Activated CD4-positive, CD25-positive, alpha-beta regulatory T cell treated with anti-CD3 and anti-CD28 coated beads, Interleukin-2, amount 50 U/mL, for 24 hours (primary cell): ENCODE results near the gene MPG.
A peak's percentile ranks its signal among the peaks of the same experiment; 100 is the strongest.
"Not testable (repeated sequence)": the region's sequence is repeated elsewhere in the genome, so short reads cannot be mapped to it uniquely, and the experiment has no call there.

Experiments
- ATAC-seq, 2 donors: fragments of 150-1000 bp; cut with Tn5 transposase; one replicate each; pipeline ENCODE4 v1.10.0; 2021; ENCODE audit warnings: mild to moderate bottlenecking in 1 of 2, moderate library complexity in 1 of 2

The MPG gene, protein sequence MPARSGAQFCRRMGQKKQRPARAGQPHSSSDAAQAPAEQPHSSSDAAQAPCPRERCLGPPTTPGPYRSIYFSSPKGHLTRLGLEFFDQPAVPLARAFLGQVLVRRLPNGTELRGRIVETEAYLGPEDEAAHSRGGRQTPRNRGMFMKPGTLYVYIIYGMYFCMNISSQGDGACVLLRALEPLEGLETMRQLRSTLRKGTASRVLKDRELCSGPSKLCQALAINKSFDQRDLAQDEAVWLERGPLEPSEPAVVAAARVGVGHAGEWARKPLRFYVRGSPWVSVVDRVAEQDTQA

DNA sequence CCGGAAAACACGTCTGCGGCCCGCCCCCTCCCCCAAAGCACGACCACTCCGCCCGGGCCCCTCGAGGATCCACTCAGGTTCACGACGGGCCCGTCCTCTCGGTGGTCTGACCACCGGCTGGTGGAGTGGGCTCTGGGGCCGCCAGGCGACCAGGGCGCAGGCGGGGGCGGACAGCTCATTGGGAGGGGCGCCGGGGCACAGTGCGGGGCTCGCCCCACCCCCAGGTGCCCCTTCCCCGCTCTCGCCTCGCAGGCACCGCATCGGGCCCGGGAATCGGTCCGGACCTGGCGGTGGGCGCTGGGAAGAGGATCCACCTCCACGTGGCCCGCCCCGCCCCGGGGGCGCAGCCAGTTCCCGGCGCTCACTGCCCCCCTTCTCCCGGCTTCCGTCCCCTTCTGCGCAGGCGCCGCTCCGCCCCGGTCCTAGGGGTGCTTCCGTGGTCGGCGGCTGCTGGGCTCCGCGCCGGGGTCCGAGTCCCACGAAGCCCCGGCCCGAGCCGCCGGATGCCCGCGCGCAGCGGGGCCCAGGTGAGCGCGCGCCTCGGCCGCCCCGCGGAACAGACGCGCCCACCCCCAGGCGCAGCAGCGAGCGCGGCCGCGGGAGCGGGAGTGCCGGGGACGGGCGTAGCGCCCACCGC, at the start of gene MPG:
MPG (plus strand) TSS at position 419 of the 637 bp plus-strand sequence; CDS start at position 504, 85 bp downstream.
- peak; percentile 74 to 77 for ATAC-seq

DNA sequence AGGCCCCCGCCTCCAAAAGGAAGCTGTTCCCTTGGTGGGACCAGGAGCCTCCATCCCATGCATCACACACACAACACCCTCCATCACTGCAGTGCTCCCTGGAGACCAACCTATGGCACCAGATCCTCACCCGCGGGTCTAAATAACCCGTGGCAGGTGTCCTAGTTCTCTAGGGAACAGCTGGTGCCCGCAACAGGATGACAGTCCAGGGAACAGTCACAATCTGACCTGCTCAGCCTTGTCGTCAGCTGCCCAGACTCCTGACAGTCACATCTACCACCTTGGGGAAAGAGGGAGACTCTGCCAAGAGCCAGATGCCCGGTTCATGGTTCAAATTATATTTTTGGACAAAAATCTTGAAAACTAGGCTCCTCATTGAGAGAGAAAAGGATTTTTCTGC, 47.4 kb upstream of the MPG start:
- ATAC-seq: not testable (repeated sequence)

DNA sequence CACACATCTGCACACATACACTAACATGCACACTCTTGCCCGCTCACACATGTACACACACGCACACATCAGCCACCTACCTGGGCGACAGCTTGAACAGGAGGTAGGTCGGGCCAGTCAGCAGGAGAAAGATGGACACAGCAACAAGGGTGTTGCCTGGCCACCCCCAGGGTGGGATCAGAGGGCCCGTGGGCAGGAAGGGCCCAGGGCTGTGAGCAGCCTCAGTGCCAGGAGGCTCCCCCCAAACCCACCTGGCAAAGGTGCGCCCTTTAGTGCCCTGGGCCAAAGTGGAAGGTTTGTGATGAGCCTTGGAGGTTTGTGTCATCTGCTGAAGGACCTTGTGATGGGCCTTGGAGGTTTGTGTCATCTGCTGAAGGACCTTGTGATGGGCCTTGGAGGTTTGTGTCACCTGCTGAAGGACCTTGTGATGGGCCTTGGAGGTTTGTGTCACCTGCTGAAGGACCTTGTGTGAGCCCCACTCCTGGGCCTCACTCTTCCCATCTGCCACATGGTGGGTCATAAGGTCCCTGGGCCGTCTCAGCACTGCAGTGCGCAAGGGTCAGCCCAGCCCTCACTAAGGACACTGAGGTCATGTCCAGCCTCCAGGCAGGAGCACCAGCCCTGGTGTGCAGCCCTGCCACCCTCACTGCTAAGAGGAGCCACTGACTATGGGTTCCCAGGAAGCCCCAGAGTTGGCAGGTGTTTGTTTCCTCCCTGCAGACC, 44.7 kb upstream of the MPG start:
- ATAC-seq: not testable (repeated sequence)

DNA sequence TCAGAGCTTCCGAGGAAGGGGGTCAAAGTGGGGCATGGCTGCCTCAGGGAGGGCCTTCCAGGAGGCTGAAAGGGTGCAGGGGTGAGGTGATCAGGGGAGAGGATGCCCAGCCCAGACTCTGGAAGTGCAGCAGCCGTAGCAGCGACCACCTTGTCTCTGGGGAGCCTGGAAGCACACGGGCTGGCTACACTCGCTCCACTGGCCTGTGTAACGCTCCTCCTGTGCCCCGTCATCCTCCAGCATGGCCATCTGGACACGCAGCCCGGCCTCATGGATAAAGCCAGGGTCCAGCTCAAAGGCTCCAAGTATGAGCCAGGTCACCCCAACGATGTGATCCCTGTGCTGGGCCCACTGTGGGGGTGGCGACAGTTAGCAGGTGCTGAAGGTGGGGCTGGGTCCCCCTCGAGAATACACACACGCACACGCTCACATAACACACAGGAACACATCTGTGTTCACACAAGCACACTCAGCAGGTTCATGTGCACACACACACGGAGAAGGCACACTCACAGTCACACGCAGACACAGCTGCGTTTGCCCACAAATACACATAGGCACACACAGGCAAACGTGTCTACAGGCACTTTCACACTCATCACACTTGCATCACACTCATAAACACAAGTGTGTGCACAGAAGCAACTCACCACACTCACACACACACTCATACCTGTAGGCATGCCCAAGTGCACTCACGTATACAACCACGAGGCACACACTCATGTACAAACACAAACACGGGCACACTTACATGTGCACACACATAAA, 44.0 kb upstream of the MPG start:
- ATAC-seq: no peak

DNA sequence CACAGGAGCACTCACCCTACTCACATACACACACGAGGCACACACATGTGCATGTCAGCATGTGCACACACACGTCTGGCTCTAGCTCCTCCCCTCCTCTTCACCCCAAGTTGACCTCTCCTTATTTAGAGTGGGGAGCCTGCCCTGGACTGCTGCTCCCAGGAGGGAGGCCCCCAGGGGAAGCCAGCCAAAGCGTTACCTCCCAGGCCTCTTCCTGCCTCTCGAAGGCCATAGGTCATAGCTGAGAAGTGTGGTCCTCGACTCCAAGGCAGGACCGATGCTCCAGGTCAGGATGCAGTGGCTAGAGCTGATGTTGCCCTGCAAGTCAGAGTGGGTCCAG, 43.4 kb upstream of the MPG start:
- no peak for ATAC-seq

DNA sequence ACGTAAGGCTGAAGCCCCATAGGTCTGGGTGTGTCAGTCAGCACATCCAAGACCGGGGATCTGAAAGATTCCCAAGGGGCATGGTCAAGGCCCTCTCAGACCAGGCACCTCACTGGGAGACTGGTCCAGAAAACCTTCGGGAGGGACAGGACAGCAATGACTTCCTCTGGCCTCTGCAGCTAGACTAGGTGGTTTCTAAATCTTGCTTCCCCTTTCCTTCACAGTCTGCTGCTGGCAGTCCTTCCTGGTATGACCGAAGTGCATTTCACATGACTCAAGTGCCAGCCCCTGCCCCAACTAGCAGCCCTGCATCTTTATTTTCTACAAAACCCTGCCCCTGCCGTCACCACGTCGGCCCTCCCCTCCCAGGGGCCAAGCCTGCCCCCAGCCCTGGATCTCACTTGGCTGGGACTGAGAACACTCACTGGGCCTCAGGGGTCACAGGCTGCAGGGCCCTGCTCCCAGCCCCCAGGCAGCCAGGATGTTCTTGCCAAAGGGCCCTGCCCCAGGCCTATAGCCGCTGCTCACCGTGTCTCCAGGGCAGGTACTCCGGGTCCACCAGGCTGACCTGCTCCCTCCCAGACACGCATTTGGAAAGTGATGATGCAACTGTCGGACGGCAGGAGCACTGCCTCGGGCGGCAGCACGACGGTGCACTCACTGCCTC, 42.9 kb upstream of the MPG start:
- ATAC-seq: no peak

DNA sequence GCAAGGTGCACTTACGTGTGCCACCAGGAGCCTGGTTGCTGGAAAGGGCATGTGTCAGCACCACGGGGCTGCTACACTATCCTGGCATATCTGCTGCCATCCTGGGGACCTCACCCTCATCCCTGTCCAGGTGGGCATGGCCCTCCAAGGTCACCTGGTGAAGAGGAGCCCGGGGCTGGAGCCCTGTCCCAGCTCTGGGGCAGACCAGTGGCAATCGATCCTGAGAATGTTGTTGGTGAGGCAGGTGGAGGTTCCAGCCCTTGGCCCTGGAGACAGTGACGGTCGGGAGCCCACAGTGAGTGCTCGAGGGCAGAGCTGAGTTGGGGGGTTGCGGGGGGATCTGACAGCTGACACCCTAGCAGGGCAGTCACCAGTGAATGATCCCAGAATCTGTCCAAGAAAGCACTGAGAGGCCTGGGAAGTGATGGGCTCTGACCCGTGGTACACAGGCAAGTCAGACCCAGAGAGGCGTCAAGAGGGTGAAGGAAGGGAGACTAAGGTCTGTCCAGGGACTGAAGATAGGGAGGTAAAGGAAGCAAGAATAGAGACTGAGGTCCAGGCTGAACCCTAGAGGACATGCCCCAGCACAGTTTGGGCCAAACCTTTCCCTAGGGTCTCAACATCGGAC, 42.2 kb upstream of the MPG start:
- ATAC-seq: no peak

DNA sequence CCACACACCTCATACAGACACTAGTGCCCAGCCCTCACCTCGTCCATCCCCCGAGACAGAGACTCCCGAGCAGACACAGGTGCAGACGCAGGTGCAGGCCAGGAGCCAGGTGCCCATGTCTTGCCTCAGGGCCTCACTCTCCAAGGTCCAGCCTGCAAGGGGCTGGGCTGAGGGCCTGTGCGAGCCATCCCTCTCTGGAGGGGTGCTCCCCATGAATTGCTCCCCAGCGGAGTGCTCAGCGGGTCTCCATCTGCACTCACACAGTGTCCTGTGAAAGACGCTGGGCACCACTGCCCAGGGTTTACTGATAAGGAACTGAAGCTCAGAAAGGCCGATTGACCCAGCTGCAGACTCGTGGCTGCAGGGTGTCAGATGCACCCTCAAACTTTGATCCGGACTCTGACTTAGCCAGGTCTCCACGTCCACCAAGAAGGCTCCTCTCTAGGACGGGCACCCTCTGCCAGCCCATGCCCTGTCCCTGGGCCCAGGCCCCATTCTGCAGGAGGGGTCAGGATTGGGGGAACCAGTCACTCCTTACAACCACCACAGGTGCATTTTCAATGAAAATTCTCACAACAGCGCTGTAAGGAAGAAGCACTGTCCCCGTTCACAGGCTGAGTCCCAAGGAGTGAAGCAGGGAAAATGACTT, 41.6 kb upstream of the MPG start:
- ATAC-seq: no peak

DNA sequence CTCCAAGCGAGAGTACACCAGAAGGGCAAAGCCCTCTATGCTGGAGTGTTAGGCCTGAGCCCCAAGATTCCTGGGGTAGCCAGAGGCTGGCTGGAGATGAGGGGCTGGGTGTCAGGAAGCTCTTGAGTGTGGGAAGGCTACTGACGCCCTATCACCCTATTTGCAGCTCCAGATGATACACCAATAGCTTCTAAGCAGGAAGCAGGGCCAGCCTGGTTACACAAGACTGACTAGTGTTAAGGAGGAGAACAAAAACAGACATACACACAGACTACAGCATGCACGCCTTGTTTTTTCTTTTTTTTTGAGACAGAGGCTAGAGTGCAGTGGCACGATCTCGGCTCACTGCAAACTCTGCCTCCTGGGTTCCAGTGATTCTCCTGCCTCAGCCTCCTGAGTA, 40.5 kb upstream of the MPG start:
- no peak for ATAC-seq

DNA sequence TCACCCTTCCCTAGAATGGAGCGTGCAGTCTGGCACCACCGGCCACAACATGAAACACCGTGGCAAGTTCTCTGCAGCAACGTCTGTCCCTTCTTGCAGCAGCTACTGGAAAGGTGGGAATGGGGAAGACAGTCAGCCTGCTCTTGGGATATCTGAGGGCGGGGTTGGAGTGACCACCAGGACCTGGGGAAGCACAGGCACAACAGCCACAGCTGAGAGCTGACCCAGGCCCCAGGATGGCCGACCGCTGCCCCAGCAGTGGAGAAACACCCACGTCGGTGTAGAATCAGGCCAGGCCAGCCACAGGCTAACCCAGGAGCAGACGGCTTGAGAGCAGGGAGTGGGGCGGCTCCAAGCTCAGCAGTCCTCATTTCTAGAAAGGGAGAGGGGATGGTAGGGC, 39.8 kb upstream of the MPG start:
- ATAC-seq: not testable (repeated sequence)

DNA sequence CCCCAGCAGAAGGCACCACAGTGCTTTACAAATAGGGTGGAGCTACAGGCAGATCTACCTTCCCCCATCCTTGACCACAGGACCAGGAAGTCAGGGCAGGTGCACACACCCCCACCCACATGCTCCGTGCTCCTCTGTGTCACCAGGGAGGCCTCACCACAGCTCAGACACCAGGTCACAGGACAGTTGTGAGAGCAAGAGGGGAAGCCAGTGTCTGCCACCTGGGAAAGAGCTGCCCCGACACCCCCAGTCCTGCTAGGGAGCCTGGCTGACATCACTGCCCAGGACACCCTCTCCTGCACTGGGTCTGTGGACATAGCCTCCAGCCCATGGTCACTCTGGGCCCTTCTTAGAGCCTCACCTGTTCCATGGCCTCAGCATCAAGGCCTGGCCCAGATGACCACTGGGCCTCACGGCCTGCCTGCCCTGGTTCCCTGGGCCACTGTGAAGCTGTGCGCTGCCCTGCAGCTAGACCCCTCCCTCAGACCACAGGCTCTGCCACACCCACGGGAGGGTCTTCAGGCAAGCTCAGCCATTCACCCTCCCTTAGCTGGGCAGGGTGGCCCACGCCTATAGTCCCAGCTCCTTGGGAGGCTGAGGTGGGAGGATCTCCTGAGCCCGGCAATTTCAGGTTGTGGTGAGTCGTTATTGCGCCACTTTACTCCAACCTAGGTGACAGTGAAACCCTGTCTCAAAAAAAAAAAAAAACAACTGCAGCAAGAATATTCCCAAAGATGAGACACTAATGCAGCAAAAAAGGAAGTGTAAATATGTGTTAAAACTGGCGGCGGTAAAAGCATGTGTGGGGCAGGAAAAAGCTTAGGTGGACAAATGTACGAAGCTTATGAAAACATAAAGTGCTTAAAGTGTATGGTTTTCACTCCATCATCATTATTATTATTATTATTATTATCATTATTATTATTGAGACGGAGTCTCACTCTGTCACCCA, 38.8 kb upstream of the MPG start:
- ATAC-seq: peak; percentile 91 to 96

DNA sequence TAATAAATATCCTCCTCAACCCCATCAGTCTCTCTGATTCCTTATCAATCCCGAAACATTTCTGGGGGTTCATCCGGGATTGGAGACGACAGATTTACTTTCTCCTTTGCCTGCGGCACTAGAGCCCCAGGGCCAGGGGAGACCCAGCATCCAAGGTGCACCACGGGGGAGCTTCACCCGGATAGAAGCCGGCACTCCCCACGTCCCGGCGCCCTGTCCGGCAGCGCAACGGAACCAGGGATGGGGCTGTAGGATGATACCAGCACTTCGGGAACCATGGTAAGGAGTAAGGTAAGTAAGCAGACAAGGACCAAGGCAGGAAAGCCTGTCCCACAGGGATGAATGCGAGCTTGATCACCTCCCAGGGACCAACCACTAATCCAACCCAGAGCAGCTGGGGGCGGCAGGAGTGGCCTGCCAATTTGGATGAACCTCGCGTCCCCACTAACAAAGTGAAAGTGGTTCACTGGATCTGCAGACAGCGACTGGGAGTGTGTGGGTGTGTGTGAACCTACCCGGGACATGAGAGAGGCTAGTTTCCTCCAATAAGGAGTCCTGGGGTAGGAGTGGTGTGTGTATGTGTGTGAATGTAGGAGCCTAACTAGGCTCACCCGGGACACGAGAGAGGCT, 36.5 kb upstream of the MPG start:
- ATAC-seq: no peak

DNA sequence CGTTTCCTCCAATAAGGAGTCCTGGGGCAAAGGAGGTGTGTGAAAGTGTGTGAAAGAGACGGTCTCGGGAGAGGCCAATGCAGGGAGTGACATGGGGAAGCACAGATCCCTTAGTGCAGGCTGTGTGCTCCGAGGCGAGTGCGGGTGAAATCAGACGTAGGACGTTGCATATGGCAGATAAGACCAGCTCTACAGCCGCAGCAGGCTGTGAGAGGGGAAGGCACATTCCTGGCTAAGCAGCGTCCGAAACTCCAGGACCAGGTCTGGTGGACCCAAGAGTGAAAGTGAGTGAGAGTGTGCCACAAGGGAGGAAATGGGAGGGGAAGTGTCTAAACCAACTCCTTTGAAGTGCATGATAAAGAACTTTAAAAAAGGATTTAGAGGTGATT, 36.0 kb upstream of the MPG start:
- ATAC-seq: no peak

DNA sequence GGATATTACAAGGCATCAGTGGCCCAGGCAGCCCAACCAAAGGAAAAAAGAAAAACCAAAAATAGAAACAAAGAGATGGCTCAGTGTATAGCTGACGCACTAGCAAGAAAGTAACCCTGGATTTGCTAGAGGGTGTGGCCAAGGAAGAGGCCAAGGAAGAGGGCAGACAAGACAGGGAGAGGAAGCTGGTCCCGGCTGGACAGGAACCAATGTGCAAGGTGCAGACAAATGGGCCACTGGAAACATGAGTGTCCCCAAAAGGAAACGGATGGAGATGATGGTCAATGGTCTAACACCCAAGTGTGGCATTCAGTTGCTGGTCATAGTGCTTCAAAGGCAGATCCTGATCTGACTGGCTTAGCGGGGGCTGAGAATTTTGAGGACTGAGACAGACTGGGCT, 35.3 kb upstream of the MPG start:
- no peak for ATAC-seq

DNA sequence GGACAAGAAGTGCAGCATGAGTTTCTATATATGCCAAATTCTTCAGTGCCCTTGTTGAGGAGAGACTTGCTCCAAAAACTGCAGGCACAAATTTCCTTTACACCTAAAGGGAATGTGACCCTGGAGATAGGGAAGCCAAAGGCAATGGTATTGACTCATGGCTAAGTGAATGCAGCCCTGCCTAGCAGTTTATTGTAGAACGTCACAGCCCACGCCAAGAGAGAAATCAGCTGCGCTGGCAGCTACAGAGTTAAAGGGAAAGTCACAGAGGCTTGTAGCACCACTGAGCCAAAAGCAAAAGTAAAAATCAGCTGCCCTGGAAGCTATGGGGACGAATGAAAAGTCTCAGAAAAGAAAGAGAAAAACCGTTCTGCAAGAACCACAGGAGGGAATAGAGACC, 34.7 kb upstream of the MPG start:
- no peak for ATAC-seq

DNA sequence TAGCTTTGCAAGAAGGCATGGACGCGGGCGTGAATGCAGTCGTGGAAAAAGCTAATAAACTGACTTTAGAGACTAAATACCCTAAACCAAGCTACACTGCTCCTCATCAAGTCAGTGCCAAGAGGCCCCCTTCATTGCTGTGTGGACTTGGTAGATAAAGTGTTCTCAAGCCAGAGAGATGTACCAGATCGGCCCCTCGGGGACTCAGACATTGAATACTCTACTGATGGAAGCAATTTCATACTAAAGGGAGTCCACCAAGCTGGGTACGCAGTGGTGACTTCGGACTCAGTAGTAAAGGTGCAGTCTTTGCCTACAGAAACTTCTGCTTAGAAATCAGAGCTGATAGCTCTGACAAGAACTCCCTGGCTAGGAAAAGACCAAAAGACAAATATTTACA, 33.4 kb upstream of the MPG start:
- ATAC-seq: no peak

DNA sequence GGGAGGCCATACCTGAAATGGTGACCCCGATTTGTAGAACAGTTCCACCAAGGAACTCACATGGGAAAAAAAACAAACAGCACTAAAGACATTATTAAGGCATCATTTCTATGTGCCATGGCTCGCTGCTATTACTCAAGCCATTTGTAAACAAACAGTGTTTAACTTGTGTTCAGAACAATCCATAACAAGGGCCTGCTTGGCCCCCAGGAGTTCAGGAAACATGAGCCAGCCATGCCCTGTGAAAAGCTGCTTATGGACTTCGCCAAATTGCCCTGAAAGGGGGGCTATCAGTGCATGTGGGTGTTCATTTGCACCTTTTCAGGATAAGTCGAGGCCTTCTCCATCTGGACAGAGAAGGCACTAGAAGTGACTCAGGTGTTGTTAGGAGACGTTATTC, 32.6 kb upstream of the MPG start:
- ATAC-seq: no peak

DNA sequence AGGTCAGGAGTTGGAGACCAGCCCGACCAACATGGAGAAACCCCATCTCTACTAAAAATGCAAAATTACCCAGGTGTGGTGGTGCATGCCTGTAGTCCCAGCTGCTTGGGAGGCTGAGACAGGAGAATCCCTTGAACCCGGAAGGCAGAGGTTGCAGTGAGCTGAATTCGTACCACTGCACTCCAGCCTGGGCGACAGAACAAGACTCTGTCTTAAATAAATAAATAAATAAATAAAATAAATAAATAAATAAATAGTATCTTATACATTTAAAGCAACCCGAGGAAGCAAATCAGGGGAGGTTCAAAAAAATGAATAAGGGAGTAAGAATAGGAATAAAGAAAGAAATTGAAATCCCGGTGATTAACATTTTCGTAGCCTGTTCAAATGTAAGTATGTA, 31.5 kb upstream of the MPG start:
- ATAC-seq: not testable (repeated sequence)

DNA sequence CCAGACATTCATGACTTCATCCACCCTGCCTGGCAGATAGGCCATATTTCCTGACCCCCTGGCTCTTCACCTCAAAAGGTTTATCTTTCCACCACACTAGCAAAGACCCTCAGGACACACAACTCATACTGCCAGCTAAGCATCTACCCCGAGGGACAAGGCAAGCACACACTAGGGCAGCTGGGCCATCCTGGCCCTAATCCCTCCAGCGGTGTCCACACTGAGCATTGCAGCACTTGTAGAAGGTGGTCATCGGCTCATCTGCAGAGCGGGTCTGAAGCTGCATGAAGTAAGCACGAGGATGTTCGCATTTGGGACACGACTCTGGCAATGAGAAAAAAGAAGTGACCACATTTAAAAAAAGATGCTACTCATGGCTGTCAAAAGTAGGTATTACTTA, 30.8 kb upstream of the MPG start:
- no peak for ATAC-seq
